ENCODE measurements around the gene PHACTR1. TPM values are rescaled to one million over a fixed set of nuclear protein-coding genes. Genes with fewer than 3 reads are reported as not detected.
A peak's percentile ranks its signal among the peaks of the same experiment; 100 is the strongest.

Gene PHACTR1
- total RNA-seq, 2 donors from 2014 or later = 0.14 to 1.6 TPM

DNA sequence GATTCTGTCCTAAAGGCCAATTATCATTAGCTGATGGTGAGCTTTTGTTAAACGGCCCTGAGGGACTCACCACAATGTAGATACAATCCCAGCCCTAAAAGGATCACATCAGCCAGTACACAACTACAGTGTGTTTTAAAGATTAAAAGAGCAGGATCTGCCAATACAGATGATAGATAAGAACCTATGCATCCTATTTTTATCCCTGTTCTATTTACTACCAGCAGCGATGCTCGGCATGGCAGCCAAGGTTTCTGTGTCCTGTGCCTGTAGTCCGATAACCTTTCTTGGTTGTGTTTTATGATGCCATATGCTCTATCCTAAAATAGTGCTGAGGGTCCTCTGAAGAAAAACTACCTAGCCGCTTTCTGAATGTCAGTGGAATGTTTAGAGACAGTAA is 289.4 kb downstream of the PHACTR1 start:
- DNase-seq (ENCODE audit: low spot score) (no peak), ATAC-seq (no peak)
- H3K27me3 Mint-ChIP-seq = peaks cover 18 to 48% of the 10 kb centered on the region in 2 donors
- H3K4me3 Mint-ChIP-seq = no peak overlapping the region
- H3K4me1 Mint-ChIP-seq (ENCODE audit: low read depth in 2 of 2) = no peaks in the 10 kb centered on the region
- no peaks in the 10 kb centered on the region for H3K9me3 Mint-ChIP-seq
- H3K36me3 Mint-ChIP-seq = no peaks in the 10 kb centered on the region
- no peak overlapping the region for H3K27ac Mint-ChIP-seq

- ATAC-seq (no peak), DNase-seq (ENCODE audit: low spot score) (no peak)
- Mint-ChIP-seq H3K27ac (no peak overlapping the region), H3K9me3 (no peaks in the 10 kb centered on the region), H3K36me3 (no peaks in the 10 kb centered on the region), H3K27me3 (peaks cover 19 to 55% of the 10 kb centered on the region in 2 donors), H3K4me3 (no peak overlapping the region), H3K4me1 (ENCODE audit: low read depth in 2 of 2) (no peaks in the 10 kb centered on the region)
Observed at GRCh38 chr6:13006578-13007300, 290.2 kb downstream of the PHACTR1 start.

DNA sequence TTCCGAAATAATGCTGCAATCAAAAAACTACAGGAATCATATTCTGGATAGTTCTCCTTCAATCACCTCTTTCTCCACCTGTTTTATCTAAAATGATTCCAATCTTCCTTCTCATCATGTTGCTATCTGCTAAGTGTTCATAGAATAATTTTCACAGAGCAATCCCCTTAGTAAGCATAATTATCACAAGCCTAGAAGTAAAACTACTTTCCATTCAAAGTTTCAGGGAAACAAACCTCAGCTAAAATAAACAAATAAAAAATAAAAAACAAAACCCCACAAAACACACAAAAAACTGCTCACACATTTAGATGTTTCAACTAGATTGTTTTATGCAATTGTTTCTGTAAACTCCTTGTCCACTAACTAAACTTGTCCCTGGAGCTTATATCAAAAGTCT is 291.2 kb downstream of the PHACTR1 start:
- ATAC-seq (no peak), DNase-seq (ENCODE audit: low spot score) (no peak)
- Mint-ChIP-seq H3K4me1 (ENCODE audit: low read depth in 2 of 2) (no peaks in the 10 kb centered on the region), H3K36me3 (no peaks in the 10 kb centered on the region), H3K9me3 (no peaks in the 10 kb centered on the region), H3K27me3 (peaks cover 23 to 65% of the 10 kb centered on the region in 2 donors), H3K27ac (no peak overlapping the region), H3K4me3 (no peak overlapping the region)

DNA sequence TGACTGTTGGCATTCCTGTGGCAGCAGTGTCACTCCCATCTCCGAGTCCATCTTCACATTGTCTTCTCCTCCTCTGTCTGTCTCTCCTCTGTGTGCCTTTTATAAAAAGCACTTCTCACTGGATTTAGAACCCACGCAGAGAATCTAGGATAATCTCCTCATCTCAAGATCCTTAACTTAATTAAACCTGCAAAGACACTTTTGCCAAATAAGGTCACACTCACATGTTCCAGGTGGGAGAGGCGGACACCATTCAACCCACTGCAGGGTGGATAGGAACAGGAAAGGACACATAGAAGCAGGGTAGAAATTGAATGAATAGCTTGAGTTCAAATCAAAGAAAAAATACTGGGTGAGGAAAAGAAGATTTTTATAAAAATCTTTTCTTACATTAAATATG is 292.5 kb downstream of the PHACTR1 start:
- Mint-ChIP-seq H3K4me1 (ENCODE audit: low read depth in 2 of 2) (peaks cover 4% of the 10 kb centered on the region in 2 donors), H3K9me3 (no peaks in the 10 kb centered on the region), H3K27me3 (peaks cover 29 to 71% of the 10 kb centered on the region in 2 donors), H3K4me3 (no peak overlapping the region), H3K36me3 (no peaks in the 10 kb centered on the region), H3K27ac (no peak overlapping the region)
- ATAC-seq (no peak), DNase-seq (ENCODE audit: low spot score) (no peak)

DNA sequence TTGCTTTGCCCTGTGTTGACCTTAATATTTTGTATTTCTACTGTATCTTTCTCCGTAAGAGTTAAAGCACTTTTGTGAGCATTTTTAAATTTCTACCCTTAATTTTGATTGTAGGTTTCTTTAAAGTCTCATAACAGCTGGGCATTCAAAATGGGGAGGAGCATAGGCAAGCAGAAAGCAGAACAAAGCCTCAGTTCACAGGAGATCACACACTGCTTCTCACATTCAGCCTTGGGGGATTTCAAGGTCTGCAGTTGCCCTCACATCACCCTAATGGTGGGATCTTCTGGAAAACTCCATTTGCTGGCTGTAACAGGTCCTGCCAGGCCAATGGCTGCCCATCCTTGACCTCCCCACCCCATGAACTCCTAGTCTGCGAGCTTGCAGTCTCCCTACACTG is 292.9 kb downstream of the PHACTR1 start:
- peaks cover 4% of the 10 kb centered on the region in 2 donors for H3K4me1 Mint-ChIP-seq (ENCODE audit: low read depth in 2 of 2)
- DNase-seq (ENCODE audit: low spot score) (no peak), ATAC-seq (no peak)
- H3K27ac Mint-ChIP-seq = no peak overlapping the region
- H3K36me3 Mint-ChIP-seq = no peaks in the 10 kb centered on the region
- H3K4me3 Mint-ChIP-seq = no peak overlapping the region
- no peaks in the 10 kb centered on the region for H3K9me3 Mint-ChIP-seq
- peaks cover 30 to 71% of the 10 kb centered on the region in 2 donors for H3K27me3 Mint-ChIP-seq

DNA sequence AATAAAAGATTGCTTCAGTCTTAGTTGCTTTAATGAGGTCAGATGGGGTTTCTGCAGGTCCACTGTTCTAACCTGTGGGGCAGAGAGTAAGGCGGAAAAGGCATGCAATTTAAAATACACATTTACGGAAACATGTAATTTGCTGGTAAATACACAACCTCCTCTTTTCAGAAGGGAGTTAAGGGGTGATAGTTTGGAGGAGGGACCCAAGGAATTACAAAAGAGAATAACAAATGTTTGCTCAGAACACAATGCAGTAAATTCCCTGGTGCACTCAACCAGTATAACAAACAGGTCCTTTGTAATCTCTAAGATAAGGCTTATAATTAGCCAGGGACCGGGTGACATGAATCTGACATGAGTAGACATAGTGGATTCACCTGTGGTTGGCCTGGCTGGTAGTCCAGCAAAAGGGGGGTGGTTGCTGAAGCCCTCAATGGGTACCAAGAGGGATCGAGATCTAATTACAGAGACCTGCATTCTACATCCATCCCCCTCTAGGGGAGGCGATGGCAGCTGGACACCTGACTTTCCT is 295.1 kb downstream of the PHACTR1 start:
- peaks cover 4% of the 10 kb centered on the region in 2 donors for H3K4me1 Mint-ChIP-seq (ENCODE audit: low read depth in 2 of 2)
- ATAC-seq (no peak), DNase-seq (ENCODE audit: low spot score) (no peak)
- H3K4me3 Mint-ChIP-seq = no peak overlapping the region
- no peaks in the 10 kb centered on the region for H3K36me3 Mint-ChIP-seq
- H3K27me3 Mint-ChIP-seq = peaks cover 34 to 67% of the 10 kb centered on the region in 2 donors
- no peak overlapping the region for H3K27ac Mint-ChIP-seq
- H3K9me3 Mint-ChIP-seq = no peaks in the 10 kb centered on the region

- H3K27me3 Mint-ChIP-seq = peaks cover 36 to 61% of the 10 kb centered on the region in 2 donors
- no peaks in the 10 kb centered on the region for H3K9me3 Mint-ChIP-seq
- DNase-seq (ENCODE audit: low spot score) (no peak), ATAC-seq (no peak)
- no peak overlapping the region for H3K27ac Mint-ChIP-seq
- no peaks in the 10 kb centered on the region for H3K36me3 Mint-ChIP-seq
- no peak overlapping the region for H3K4me3 Mint-ChIP-seq
- peaks cover 4% of the 10 kb centered on the region in 2 donors for H3K4me1 Mint-ChIP-seq (ENCODE audit: low read depth in 2 of 2)
Observed at GRCh38 chr6:13012296-13012695, 295.7 kb downstream of the PHACTR1 start.

- Mint-ChIP-seq H3K27me3 (peaks cover 36 to 52% of the 10 kb centered on the region in 2 donors), H3K27ac (no peak overlapping the region), H3K4me3 (peak overlapping the region; percentile 42), H3K36me3 (no peaks in the 10 kb centered on the region), H3K9me3 (no peaks in the 10 kb centered on the region), H3K4me1 (ENCODE audit: low read depth in 2 of 2) (peaks cover 4% of the 10 kb centered on the region in 2 donors)
- ATAC-seq = peak in 1 of 2 donors; percentile 27
- no peak for DNase-seq (ENCODE audit: low spot score)
Observed at GRCh38 chr6:13012977-13013680, 296.6 kb downstream of the PHACTR1 start.

- no peaks in the 10 kb centered on the region for H3K36me3 Mint-ChIP-seq
- peak; percentile 24 to 43 for ATAC-seq
- DNase-seq (ENCODE audit: low spot score) = no peak
Observed at GRCh38 chr6:13013681-13014503, 297.3 kb downstream of the PHACTR1 start.

GRCh38 chr6:13014504-13015378 is 298.2 kb downstream of the PHACTR1 start:
- Mint-ChIP-seq H3K36me3 (no peaks in the 10 kb centered on the region), H3K4me3 (no peak overlapping the region), H3K4me1 (ENCODE audit: low read depth in 2 of 2) (peaks cover 4% of the 10 kb centered on the region in 2 donors), H3K27ac (no peak overlapping the region), H3K27me3 (peaks cover 34 to 42% of the 10 kb centered on the region in 2 donors), H3K9me3 (no peaks in the 10 kb centered on the region)
- DNase-seq (ENCODE audit: low spot score) (no peak), ATAC-seq (no peak)

More at GRCh38 chr6:13013681-13014503, 297.3 kb downstream of the PHACTR1 start:
- H3K4me1 Mint-ChIP-seq (ENCODE audit: low read depth in 2 of 2) = peaks cover 4% of the 10 kb centered on the region in 2 donors
- H3K9me3 Mint-ChIP-seq = no peaks in the 10 kb centered on the region
- peaks cover 36 to 45% of the 10 kb centered on the region in 2 donors for H3K27me3 Mint-ChIP-seq
- H3K27ac Mint-ChIP-seq = no peak overlapping the region
- peak overlapping the region; percentile 42 for H3K4me3 Mint-ChIP-seq

DNA sequence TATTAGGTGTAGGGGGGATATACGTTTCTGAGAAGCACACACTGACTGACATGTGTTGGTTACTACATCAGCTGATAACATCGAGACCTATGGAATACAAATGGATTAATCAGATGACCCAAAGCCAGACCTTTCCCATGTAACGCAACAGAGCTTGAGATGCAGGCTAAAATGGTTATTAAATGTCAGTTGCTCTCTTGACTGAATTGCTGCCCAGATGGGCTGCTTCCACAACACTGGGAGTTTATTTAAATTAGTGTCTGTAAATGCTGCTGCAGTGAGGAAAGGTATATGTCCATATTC is 298.8 kb downstream of the PHACTR1 start:
- H3K27me3 Mint-ChIP-seq = peaks cover 36 to 44% of the 10 kb centered on the region in 2 donors
- DNase-seq (ENCODE audit: low spot score) (no peak), ATAC-seq (no peak)
- H3K4me1 Mint-ChIP-seq (ENCODE audit: low read depth in 2 of 2) = peaks cover 4% of the 10 kb centered on the region in 2 donors
- H3K36me3 Mint-ChIP-seq = no peaks in the 10 kb centered on the region
- H3K27ac Mint-ChIP-seq = no peak overlapping the region
- H3K9me3 Mint-ChIP-seq = no peaks in the 10 kb centered on the region
- H3K4me3 Mint-ChIP-seq = no peak overlapping the region

- H3K4me1 Mint-ChIP-seq (ENCODE audit: low read depth in 2 of 2) = no peaks in the 10 kb centered on the region
- H3K27me3 Mint-ChIP-seq = peaks cover 17 to 35% of the 10 kb centered on the region in 2 donors
- H3K36me3 Mint-ChIP-seq = no peaks in the 10 kb centered on the region
- H3K27ac Mint-ChIP-seq = no peak overlapping the region
- H3K9me3 Mint-ChIP-seq = no peaks in the 10 kb centered on the region
- H3K4me3 Mint-ChIP-seq = no peak overlapping the region
- ATAC-seq = no peak
- no peak for DNase-seq (ENCODE audit: low spot score)
Observed at GRCh38 chr6:13024616-13025015, 308.0 kb downstream of the PHACTR1 start.

Measured in natural killer cell treated with Interleukin-12 subunit alpha and Interleukin-12 subunit beta and Interleukin-15 and Interleukin-18, amount 100 ng/mL, for 72 hours (primary cell).